Measurements from ENCODE around the gene VPS18.

The VPS18 gene

DNA sequence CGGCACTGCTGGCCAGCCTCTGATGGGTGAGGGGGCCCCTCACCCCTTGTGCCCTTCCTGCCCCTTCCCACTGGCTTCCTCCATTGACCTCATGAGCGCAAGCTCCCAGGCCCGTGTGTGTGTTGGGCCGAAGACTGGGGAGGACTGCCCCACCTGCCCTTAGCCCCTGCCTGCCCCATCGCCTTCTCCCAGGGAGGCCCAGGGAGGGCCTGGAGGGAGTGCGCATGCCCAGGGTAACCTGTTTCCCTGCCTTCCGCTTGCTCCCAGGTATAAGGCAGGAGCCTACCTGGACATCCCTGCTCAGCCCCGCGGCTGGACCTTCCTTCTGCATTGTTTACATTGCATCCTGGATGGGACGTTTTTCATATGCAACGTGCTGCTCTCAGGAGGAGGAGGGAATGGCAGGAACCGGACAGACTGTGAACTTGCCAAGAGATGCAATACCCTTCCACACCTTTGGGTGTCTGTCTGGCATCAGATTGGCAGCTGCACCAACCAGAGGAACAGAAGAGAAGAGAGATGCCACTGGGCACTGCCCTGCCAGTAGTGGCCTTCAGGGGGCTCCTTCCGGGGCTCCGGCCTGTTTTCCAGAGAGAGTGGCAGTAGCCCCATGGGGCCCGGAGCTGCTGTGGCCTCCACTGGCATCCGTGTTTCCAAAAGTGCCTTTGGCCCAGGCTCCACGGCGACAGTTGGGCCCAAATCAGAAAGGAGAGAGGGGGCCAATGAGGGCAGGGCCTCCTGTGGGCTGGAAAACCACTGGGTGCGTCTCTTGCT is 43.7 kb downstream of the VPS18 start:
- peak; percentile 54 for DNase-seq (ENCODE audit: low read depth)

DNA sequence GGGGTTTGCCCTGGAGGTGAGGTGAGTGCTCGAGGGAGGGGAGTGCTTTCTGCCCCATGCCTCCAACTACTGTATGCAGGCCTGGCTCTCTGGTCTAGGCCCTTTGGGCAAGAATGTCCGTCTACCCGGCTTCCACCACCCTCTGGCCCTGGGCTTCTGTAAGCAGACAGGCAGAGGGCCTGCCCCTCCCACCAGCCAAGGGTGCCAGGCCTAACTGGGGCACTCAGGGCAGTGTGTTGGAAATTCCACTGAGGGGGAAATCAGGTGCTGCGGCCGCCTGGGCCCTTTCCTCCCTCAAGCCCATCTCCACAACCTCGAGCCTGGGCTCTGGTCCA is 44.3 kb downstream of the VPS18 start:
- DNase-seq (ENCODE audit: low read depth): no peak

DNA sequence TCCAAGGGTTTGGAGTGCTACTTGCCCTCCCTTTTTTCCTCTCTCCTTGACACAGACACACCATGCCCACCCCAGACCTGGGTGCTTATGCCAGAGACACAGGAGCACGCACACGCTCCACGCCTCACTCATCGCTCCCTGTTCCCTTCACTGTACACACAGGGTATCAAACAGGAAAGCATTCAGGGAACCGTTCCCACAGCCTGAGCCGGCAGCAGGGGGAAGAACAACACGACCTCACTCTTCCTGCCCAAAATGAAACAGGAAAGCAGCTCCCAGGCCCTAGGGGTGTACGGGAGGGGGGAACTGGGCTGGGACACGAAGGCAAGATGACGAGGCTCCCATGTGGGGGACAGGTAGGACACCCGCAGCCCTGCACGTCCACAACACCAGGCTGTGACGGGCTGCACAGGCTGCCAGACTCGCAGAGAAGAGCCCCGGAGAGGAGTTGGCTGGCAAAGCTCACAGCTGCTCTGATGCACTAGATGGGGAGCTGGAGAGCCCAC is 46.1 kb downstream of the VPS18 start:
- no peak for DNase-seq (ENCODE audit: low read depth)

DNA sequence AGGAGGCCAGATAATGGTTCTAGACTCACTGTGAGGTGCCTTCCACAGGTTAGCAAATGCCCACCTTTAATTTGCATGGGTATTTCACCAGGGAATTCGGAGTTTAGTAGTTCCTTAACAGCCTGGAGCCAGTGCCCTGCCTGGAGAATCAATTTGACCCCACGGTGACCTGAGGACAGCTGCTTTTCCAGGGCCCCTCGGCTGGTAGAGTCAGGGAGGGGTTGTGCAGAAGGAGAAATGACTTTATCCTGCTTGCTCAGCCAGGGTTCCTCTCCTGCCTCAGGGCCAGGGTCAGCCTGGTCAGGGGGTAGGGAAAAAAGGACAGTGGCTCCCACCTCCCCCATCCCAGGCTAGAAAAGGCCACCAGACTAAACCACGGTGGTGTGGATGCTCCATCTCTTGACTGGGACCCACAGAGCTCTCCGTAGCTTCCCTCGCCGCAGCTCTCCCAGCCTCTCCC is 46.8 kb downstream of the VPS18 start:
- peak; percentile 20 for DNase-seq (ENCODE audit: low read depth)

DNA sequence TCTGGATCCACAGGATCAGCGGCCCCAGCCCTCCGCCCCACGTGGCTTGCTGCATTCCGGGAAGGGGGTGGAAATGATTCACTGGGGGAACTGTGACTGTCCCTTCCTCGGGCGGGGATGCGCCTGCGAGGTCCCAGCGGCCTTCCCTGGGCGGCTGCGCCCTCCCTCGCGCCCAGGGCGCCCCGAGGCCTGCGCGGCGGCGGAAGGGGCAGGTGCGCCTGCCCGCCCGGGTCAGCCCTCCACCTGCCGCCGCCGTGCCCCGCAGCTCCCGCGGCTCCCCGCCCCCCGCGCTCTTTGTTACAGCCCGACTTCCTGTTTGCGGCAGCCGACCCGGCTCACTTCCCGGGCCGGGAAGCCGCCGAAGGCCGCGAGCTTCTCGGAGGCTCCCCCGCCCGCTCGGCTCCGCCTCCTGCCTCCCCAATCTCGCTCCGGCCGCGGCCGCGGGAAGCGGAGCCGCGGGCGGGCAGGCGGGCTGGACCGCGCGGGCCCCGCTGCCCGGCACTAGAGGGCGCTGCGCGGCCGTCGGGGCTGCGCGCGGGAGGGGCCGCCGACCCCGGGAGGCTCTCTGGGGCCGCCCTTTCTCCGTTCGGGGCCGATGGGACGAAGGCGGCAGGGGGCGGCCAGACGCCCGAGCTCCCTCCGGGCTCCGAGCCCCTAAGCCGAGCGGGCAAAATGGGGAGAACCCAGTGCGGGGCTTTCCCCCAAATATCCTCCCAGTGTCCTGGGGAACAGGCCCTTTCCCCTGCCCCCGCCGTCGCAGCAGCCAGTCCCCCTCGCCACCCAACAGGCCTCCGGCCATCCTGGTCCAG is 47.5 kb downstream of the VPS18 start:
- DNase-seq (ENCODE audit: low read depth): peak; percentile 88

DNA sequence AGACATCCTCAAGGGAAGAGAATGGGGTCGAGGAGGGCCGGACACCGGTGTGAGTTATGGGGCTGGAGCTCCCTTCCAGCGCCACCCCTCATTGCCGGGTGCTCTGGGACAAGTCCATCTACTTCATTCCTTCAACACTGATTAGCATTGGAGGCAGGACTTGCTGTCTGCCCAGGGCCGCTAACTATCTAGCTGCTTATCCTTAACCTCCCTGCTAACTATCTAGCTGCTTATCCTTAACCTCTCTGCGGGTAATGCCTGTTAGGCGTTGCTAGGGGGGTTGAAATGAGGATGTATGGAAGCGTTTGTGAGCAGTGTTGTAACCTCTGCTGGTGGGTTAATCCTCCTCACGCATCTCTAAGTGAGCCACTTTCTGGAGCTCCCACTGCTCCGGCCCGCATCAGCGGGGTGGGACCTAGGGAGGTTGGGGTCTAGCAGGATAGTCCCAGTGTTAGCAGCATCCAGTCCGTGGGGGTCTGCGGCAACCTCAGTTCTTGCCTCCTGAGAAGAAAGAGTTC is 48.1 kb downstream of the VPS18 start:
- DNase-seq (ENCODE audit: low read depth): peak; percentile 26

DNA sequence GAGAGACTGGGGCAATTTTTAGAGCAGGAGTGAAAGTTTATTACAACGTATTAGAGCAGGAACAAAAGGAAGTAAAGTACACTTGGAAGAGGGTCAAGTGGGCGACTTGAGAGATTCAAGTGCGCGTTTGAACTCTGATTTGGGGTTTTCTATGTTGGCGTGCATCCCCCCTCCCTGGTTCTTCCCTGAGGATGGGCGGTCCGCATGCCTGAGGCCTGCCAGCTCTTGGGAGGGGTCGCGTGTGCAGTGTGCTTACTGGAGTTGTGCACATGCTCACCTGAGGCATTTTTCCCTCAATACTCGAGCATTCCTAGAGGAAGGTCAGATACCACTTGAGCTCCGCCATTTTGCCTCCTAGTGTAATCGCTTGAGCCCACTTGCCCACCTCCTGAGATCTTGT is 48.6 kb downstream of the VPS18 start:
- DNase-seq (ENCODE audit: low read depth): no peak

DNA sequence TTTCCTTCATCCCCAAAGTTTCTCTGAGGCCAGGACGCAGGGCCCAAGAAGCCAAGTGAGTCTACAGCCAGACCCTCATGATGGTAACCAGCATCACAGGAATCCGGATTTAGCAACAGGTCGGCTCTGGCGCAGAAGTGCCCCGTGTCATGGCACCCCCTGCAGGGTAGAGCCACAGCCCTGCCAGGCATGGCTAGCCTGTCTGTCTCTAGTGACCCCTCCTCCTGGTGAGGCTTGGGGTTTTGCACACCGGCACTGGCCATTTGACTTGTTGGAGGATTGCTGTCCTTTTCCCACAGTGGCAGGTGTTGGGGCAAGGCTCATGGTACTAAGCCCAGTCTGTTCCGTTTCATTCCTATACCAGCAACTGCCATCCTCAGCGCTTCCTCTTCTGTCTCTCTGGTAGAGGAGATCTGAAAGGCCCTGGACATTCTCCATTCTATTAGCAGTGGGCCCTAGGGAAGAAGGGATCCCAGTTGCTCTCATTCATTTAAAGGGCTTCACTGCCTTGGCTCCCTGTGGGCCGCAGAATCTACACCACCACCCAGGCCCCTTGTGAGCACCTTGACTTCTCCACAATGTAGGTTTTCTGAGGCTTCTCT is 49.6 kb downstream of the VPS18 start:
- no peak for DNase-seq (ENCODE audit: low read depth)

DNA sequence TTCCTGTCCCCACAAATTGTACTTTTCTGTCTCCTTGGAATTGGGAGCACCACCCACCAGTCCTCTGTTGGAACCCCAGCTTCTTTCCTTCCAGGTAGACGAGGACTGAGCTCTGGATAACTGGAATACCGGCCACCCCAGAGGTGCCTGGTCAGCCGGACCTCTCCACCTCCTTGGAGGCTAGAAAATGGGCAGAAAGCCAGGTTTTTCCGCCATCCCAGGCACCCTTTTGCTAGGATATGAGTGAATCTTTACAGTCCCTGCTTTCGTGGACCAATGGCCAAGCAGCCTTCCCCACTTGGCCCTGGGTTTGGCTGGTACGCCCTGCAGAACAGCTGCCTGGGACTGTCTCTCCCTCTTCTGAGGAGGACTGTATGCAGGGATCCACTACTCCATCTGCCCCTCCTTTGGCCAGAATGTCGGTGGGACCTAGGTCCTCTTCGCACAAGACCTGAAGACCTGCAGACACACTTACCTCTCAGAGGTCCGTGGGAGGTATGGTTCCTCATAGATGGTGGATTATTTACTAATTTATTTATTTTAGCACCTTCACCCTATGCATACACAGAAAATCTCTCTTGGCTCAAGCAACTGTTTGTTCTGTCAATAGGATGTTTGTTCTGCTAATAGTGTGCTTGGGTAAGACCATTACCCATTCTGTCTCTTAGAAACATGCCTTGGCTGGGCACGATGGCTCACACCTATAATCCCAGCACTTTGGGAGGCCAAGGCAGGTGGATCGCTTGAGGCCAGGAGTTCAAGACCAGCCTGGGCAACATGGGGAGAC is 50.5 kb downstream of the VPS18 start:
- no peak for DNase-seq (ENCODE audit: low read depth)

DNA sequence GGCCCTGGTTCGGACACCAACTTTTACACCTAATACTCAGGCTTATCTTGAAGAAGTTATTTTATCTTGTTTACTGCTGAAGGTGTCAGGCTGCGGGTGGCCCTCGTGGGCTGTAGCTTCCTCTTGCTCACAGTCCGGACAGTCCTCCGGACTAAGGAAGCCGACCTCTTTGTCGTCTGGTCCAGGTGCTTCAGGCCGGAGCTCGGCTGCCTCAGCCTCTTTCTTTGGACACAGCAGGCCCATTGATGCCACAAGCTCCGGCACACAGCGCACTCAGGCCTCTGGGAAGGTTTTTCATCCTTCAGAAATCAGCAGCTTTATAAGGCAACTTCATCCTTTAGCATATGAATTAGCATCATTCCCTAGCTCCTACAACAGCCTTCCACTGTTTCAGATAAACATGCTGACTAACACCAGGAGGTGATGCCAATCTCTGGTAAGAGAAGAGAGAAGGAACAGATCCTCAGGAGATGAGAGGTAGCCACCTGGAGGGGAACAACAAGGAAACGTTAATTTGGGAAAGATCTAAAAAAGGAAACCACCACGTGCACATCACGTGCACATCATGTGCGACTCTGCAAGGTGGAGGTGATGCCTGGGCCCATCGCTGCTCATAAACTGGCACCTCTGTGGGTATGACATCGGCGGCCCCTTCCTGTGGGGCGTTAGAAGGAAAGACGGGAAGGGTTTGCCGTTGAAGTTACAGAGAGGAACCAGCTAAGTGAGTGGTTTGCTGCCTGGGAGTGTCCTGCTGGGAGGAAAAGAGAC is 54.6 kb downstream of the VPS18 start:
- DNase-seq (ENCODE audit: low read depth): no peak

DNA sequence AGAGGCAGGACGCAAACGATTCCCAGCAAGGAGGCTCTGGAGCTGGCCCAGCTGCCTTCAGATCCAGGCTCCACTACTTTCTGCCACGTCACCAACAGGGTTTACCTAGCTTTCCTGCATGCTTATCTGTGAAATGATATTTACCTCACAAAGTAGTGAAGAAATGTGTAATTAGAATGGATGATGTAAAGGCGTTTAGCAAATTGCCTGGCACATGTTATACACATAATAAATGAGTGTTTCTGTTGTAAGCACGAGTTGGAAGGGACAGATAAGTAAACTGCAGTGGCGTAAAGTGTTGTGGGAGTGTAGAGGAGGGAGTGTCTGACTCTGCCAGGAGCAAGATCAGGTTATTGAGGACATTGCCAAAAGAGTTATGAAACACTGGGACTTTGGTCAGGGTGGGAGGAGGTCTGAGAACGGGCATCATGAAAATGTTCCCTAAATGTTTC is 55.5 kb downstream of the VPS18 start:
- DNase-seq (ENCODE audit: low read depth): no peak

DNA sequence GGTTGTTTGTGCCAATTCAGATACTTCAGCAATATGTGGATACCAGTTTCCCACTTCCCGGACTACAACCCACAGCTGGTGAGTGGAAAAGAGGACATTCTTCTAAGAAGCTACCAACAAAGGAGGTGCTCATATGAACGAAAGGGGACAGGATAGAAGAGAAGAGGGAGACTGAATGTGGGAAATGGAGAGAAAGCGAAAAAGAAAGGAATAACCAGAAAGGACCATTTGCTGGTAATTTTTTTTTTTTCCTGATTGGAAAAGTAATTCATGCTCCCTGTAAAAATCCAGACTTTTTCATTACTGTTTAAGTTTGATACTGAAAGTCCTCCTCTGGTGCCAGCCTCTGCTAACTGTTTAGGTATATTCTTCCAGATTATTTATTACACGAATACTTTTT is 57.5 kb downstream of the VPS18 start:
- no peak for DNase-seq (ENCODE audit: low read depth)

DNA sequence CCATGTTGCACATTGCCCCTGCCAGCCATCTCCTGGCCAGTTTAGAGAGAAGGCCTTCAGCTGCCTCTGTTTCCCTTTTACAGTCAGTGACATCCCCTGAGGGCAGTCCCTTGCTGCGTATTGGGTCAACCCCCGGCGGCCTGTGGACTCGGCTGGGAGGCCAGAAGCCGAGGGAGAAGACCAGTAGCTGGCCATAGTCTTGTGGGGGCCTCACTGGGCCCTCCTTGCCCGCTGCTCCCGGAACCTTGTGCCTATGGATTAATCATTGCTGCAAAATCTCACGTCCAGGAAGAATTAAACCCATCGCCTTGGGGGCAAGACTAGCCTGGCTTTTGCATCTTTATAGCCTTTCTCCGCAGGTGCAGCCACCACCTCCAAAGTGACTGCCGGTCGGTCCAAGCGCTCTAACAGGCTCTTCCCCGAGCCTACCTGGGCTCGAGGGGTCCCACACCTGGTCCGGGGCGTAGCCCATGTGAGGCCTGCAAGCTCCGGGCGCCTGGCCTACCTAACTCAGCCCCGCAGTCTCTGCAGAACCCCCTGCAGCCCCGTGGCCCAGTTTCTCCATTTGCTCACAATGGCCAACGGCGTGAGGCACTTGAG is 58.2 kb downstream of the VPS18 start:
- DNase-seq (ENCODE audit: low read depth): no peak

DNA sequence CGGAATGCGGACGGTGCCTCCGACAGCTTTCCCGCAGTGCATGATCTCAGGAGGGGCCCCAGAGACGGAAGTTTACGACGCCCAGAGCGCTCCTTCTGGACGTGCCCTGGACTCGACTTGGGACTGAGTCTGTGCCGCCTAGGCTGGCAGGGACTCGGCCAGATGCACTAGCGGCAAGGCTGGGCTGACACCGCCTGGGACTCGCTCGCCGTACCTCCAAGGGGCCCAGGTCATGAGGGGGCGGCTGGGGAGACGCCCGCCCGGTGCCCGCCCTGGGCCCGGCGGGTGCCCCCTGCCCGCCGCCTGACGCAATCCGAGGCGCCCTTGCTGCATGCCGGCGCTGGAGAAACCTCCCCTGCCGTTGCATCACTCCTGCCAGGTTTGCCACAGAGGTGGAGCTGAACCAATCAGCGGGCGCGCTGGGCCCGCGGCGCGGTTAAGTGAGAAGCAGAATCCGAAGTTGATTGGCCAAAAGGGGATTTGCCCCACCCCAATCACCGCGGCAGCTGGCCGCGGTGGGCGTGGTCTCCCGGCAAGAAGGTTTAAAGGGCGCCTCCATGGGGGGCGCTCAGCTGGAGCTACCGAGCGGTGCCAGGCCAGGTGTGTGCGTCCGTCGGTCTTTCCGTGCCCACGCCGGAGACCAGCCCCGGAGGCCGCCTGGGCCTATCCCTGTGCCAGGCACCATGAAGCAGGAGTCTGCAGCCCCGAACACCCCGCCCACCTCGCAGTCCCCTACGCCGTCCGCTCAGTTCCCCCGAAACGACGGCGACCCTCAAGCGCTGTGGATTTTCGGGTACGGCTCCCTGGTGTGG is 58.9 kb downstream of the VPS18 start, which contains the start of gene CHAC1:
Gene CHAC1 (plus strand): TSS at position 571 of the 812 bp plus-strand sequence. CDS start 113 bp downstream, at position 684.
- DNase-seq (ENCODE audit: low read depth): peak; percentile 96

Measured in ELR (cell line).